ENCODE results near the gene OR1G1. TPM values are rescaled to one million over a fixed set of nuclear protein-coding genes. Genes with fewer than 3 reads are reported as not detected.

The OR1G1 gene
- total and polyA plus RNA-seq, 9 of the 15 experiments (the other 6 are each of a cell fraction or from before 2014, with no cell fraction given) = not detected

GRCh38 chr17:3127451-3127850 lies at the start of gene OR1G1 (continued):
- no peak for TF ChIP-seq E4F1 (CRISPR knock-in tag; IDR thresholded peaks at IDR 0.05; ENCODE audit: borderline replicate concordance)
- TF ChIP-seq LARP7 (IDR thresholded peaks at IDR 0.05) = no peak

- BruUV-seq (replicated peaks) = no TSS peak
- no peak overlapping the region for H3K4me2 ChIP-seq (ENCODE audit: insufficient read depth, low read length)
- H3K4me1 ChIP-seq (replicated peaks in 1 of 2; ENCODE audit: control insufficient read depth in 2 of 2, insufficient read depth in 2 of 2, low read length in 2 of 2) = no peaks in the 10 kb centered on the region
- H3K9ac ChIP-seq (ENCODE audit: insufficient read depth in 1 of 2, low read depth in 2 of 2, low read length in 2 of 2) = no peak overlapping the region
- no peaks in the 10 kb centered on the region for H3K36me3 ChIP-seq (ENCODE audit: control insufficient read depth, insufficient read depth, low read length)
- DNase-seq (ENCODE audit: extremely low read depth in 1 of 4, low spot score in 3 of 4) (no peak), ATAC-seq (no peak), FAIRE-seq (no peak)
- H3K79me2 ChIP-seq (ENCODE audit: control insufficient read depth, insufficient read depth, low read length) = no peaks in the 10 kb centered on the region
- H2AFZ ChIP-seq (ENCODE audit: low read depth, low read length) = no peak overlapping the region
- H4K20me1 ChIP-seq (replicated peaks; ENCODE audit: control insufficient read depth, insufficient read depth, low read length) = no peaks in the 10 kb centered on the region
- ChIA-PET CTCF (ENCODE audit: low intra/inter-chr PET ratio) (no interaction called here), POLR2A (interaction anchor here (0.6 kb wide), 1 partner anchor 447 kb away, joined by 3 read pairs; no protein-coding TSS in a partner anchor)
- H3K9me3 ChIP-seq (replicated peaks; ENCODE audit: control insufficient read depth, insufficient read depth, low read depth, low read length) = no peaks in the 10 kb centered on the region
- TF ChIP-seq ATF2 (CRISPR knock-in tag; IDR thresholded peaks at IDR 0.05) (no peak), ZNF764 (CRISPR knock-in tag; IDR thresholded peaks at IDR 0.05; ENCODE audit: low read depth) (no peak), NCOA2 (IDR thresholded peaks at IDR 0.05; ENCODE audit: partially characterized antibody in 2 of 2) (no peak), SMAD3 (CRISPR knock-in tag; conservative IDR thresholded peaks at IDR 0.05) (no peak), MBD2 (IDR thresholded peaks at IDR 0.05; ENCODE audit: borderline replicate concordance, low read depth) (no peak), KAT2B (IDR thresholded peaks at IDR 0.05; ENCODE audit: low read depth, low read length) (no peak)
- H3K4me3 ChIP-seq = no peak overlapping the region
- no peaks in the 10 kb centered on the region; a peak in 1 of 5 replicates for H3K27me3 ChIP-seq (ENCODE audit: control insufficient read depth in 2 of 2, insufficient read depth in 2 of 2, low read length in 2 of 2)
- 0% methylated on average over 5 of the region's 5 CpGs for WGBS (ENCODE audit: insufficient coverage, low coverage, missing lambda C conversion rate)
- in situ Hi-C loops (cut with MboI) (no loop called here), intact Hi-C loops (cut with micrococcal nuclease) (no loop called here)
- no peak overlapping the region for H3K27ac ChIP-seq (ENCODE audit: extremely low read depth, low read depth, low read length)
- no peaks in the 10 kb centered on the region for H3K9me1 ChIP-seq (ENCODE audit: control insufficient read depth, insufficient read depth, low read length)
Observed at GRCh38 chr17:3167574-3167973, 40.2 kb upstream of the OR1G1 start.

All from K562 (cell line).